SK-N-MC (cell line): ENCODE data around the gene OR51I1.

Experiments
- DNase-seq: peaks from one replicate; pipeline ENCODE4 v3.0.0-alpha.2; 2011; ENCODE audit warnings: low read depth, low spot score
- H3K27ac ChIP-seq: fragments of 200-600 bp; sonication (generic); 2 replicates; pipeline ENCODE4 v1.5.1; 2016; ENCODE audit warnings: mixed run types
- H3K36me3 ChIP-seq: fragments of 200-600 bp; sonication (generic); 2 replicates; pipeline ENCODE4 v1.6.1; 2017; ENCODE audit warnings: antibody characterized with exemption, low read length, mixed read lengths; ENCODE audit not compliant: insufficient read depth
- H3K4me3 ChIP-seq: fragments of 200-600 bp; sonication (generic); 2 replicates; pipeline ENCODE4 v1.5.1; 2016
- H3K9ac ChIP-seq: fragments of 200-600 bp; sonication (generic); 2 replicates; pipeline ENCODE4 v1.8.0; 2017; ENCODE audit warnings: mixed run types, mixed read lengths; ENCODE audit not compliant: insufficient read length
- H3K9me3 ChIP-seq: fragments of 200-600 bp; sonication (generic); 2 replicates; pipeline ENCODE4 v1.6.1; 2017; ENCODE audit warnings: low read depth, mild to moderate bottlenecking, antibody characterized with exemption, low read length, moderate library complexity, mixed read lengths
- EZH2 ChIP-seq: fragments of 200-600 bp; sonication (generic); IDR thresholded peaks from one replicate; pipeline ENCODE4 v1.6.1; 2017; ENCODE audit warnings: antibody characterized with exemption
- FOXP2 ChIP-seq: optimal IDR thresholded peaks from 2 replicates; pipeline ENCODE3; 2011; ENCODE audit warnings: mild to moderate bottlenecking, moderate library complexity; ENCODE audit not compliant: insufficient read depth; ENCODE audit errors: extremely low read length, control extremely low read depth
- POLR2AphosphoS5 ChIP-seq: IDR thresholded peaks from 2 replicates; pipeline ENCODE4 v1.6.1; 2012; ENCODE audit warnings: mild to moderate bottlenecking, low read depth, low read length, borderline replicate concordance

Gene OR51I1

GRCh38 chr11:5467527-5467926 lies 26.2 kb upstream of the OR51I1 start:
- Histone ChIP-seq H3K4me3 (no peak overlapping the region), H3K9me3 (no peaks in the 10 kb centered on the region), H3K36me3 (no peaks in the 10 kb centered on the region), H3K27ac (no peak overlapping the region), H3K9ac (no peak overlapping the region)
- no peak for DNase-seq
- TF ChIP-seq POLR2AphosphoS5 (no peak), FOXP2 (no peak), EZH2 (no peak)

DNA sequence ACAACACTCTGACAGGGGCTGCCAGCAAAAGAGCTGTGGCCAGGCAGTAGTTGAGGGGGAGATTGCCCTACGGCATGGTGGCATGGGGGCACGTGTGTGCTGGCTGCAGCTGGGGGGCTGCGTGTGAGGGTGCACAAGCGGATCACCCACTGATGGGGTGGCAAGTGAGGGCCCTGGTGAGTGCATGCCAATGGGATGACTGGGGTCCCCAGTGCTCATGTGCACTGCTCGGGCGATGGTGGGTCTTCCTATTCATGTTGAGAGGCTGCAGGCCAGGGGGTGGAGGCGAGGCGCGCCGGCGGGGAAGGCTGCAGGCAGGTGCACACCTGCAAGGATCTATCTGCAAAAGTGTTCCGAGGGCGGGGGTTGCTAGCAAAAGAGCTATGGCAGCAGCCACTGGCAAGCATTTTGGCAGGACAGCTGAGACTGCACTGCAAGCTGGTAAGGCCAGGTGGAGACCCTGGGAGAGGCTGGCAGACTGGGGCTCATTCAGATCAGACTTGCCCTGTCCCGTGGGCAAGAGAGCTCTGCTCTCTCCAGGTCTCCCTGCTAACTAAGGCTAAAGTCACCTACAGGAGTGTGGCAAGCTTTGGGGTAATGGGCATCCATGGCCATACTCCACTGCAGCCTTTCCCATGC lies 19.8 kb upstream of the OR51I1 start:
- no peak for TF ChIP-seq FOXP2
- no peak for TF ChIP-seq EZH2
- no peak for TF ChIP-seq POLR2AphosphoS5
- no peak for DNase-seq
- Histone ChIP-seq H3K9ac (no peak overlapping the region), H3K36me3 (no peaks in the 10 kb centered on the region), H3K9me3 (no peaks in the 10 kb centered on the region), H3K4me3 (no peak overlapping the region), H3K27ac (no peak overlapping the region)

GRCh38 chr11:5449432-5449831 lies 8.1 kb upstream of the OR51I1 start:
- H3K9ac ChIP-seq: no peak overlapping the region
- H3K4me3 ChIP-seq: no peak overlapping the region
- TF ChIP-seq POLR2AphosphoS5 (no peak), FOXP2 (no peak), EZH2 (no peak)
- H3K36me3 ChIP-seq: no peaks in the 10 kb centered on the region
- DNase-seq: no peak
- H3K9me3 ChIP-seq: no peaks in the 10 kb centered on the region
- H3K27ac ChIP-seq: no peak overlapping the region

DNA sequence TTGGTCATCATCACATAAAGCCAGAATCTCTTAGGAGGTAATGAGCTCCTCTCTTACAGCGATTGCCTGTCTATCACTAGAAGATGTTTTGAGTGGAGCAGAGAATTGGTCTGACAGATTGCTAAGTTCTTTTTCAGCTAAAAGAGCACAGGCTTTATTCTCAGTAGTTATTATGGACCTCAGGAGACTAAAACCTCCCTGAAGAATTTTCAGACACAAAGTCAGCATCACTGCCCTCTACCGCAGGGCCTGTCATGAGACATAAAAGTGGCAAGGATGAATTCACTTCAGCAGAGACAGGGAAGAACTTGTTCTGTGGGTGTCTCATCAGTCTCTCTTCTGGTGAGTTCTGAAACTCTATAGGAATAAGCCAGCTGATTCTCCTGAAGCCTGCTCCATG lies 7.7 kb upstream of the OR51I1 start, which contains the start of gene OR51I2:
OR51I2 (plus strand) TSS at position 301 of the 400 bp plus-strand sequence. CDS start 4,166 bp downstream, outside the sequence.
- no peak for DNase-seq
- no peaks in the 10 kb centered on the region for H3K36me3 ChIP-seq
- H3K9ac ChIP-seq: no peak within 1 kb of the TSS
- no peaks in the 10 kb centered on the region for H3K9me3 ChIP-seq
- H3K27ac ChIP-seq: no peak within 1 kb of the TSS
- TF ChIP-seq EZH2 (no peak), FOXP2 (no peak), POLR2AphosphoS5 (no peak)
- no peak within 1 kb of the TSS for H3K4me3 ChIP-seq

GRCh38 chr11:5443835-5444393 lies 2.6 kb upstream of the OR51I1 start:
- Histone ChIP-seq H3K4me3 (no peak overlapping the region), H3K9me3 (no peaks in the 10 kb centered on the region), H3K9ac (no peak overlapping the region), H3K36me3 (no peaks in the 10 kb centered on the region), H3K27ac (no peak overlapping the region)
- DNase-seq: no peak
- TF ChIP-seq POLR2AphosphoS5 (no peak), EZH2 (no peak), FOXP2 (no peak)

GRCh38 chr11:5423131-5423530 lies 18.2 kb downstream of the OR51I1 start:
- Histone ChIP-seq H3K9ac (no peak overlapping the region), H3K27ac (no peak overlapping the region), H3K36me3 (no peaks in the 10 kb centered on the region), H3K9me3 (no peaks in the 10 kb centered on the region), H3K4me3 (no peak overlapping the region)
- TF ChIP-seq FOXP2: no peak
- TF ChIP-seq POLR2AphosphoS5: no peak
- TF ChIP-seq EZH2: no peak
- DNase-seq: no peak

- Histone ChIP-seq H3K27ac (no peak within 1 kb of the TSS), H3K9me3 (no peaks in the 10 kb centered on the region), H3K4me3 (no peak within 1 kb of the TSS), H3K36me3 (no peaks in the 10 kb centered on the region), H3K9ac (no peak within 1 kb of the TSS)
- no peak for DNase-seq
- TF ChIP-seq FOXP2 (no peak), POLR2AphosphoS5 (no peak), EZH2 (no peak)
Observed at GRCh38 chr11:5421811-5422210, 19.5 kb downstream of the OR51I1 start, which contains the start of gene OR51Q1. Gene OR51Q1, plus strand, starts transcription at chr11:5422111. Its CDS starts 90 bp downstream, at chr11:5422201.

- no peak for DNase-seq
Observed at GRCh38 chr11:5420993-5421392, 20.3 kb downstream of the OR51I1 start.

GRCh38 chr11:5405173-5405572 lies 36.1 kb downstream of the OR51I1 start:
- no peaks in the 10 kb centered on the region for H3K9me3 ChIP-seq

More at GRCh38 chr11:5420993-5421392, 20.3 kb downstream of the OR51I1 start:
- no peak overlapping the region for H3K27ac ChIP-seq
- no peak overlapping the region for H3K4me3 ChIP-seq
- H3K9me3 ChIP-seq: no peaks in the 10 kb centered on the region
- no peak overlapping the region for H3K9ac ChIP-seq
- TF ChIP-seq FOXP2 (no peak), POLR2AphosphoS5 (no peak), EZH2 (no peak)
- H3K36me3 ChIP-seq: no peaks in the 10 kb centered on the region

GRCh38 chr11:5398936-5399335 lies 42.4 kb downstream of the OR51I1 start:
- Histone ChIP-seq H3K36me3 (no peaks in the 10 kb centered on the region), H3K9ac (no peak overlapping the region), H3K27ac (no peak overlapping the region), H3K9me3 (no peaks in the 10 kb centered on the region), H3K4me3 (no peak overlapping the region)
- DNase-seq: no peak
- no peak for TF ChIP-seq FOXP2

More at GRCh38 chr11:5405173-5405572, 36.1 kb downstream of the OR51I1 start:
- no peak for DNase-seq
- Histone ChIP-seq H3K36me3 (no peaks in the 10 kb centered on the region), H3K9ac (no peak overlapping the region), H3K4me3 (no peak overlapping the region), H3K27ac (no peak overlapping the region)
- no peak for TF ChIP-seq EZH2
- TF ChIP-seq POLR2AphosphoS5: no peak
- no peak for TF ChIP-seq FOXP2
